ENCODE results near the gene SLC13A3.

DNA sequence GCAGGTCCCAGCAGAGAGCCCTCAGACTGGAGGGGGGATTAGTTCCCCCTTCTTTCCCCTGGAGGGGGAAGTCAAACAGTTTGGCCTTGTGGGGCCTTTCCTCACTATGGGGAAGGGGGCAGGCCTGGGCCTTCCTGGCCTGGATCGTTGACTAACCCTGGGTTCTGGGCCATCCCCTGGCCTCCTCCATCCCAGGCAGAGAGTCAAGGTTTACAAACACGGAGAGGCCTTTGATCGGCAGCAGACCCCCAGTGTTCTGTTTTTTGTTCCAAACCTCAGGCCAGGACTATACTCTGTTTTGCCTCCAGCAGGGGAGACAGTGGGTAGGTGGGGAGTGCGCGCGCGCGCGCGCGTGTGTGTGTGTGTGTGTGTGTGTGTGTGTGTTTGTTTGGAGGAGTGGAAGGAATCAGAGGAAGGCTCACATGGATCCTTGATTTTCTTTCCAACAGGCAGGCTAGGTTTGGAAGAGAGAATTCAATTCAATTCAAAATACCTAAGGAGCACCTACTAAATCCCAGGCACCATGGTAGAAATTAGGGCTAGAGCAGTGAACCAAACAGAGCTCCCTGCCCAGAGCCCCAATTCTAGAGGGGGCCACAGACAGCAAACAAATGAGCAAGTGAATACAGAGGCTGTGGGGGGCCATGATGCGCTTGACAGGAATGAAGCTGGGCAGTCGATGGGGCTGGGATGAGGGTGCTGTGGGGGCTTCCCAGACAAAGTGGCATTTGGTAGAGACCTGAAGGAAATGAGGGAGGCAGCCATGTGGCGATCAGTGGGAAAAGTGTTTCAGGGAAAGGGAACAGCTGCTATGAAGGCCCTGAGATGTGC, 23.2 kb upstream of the SLC13A3 start:
- TF ChIP-seq, protein P1, sequence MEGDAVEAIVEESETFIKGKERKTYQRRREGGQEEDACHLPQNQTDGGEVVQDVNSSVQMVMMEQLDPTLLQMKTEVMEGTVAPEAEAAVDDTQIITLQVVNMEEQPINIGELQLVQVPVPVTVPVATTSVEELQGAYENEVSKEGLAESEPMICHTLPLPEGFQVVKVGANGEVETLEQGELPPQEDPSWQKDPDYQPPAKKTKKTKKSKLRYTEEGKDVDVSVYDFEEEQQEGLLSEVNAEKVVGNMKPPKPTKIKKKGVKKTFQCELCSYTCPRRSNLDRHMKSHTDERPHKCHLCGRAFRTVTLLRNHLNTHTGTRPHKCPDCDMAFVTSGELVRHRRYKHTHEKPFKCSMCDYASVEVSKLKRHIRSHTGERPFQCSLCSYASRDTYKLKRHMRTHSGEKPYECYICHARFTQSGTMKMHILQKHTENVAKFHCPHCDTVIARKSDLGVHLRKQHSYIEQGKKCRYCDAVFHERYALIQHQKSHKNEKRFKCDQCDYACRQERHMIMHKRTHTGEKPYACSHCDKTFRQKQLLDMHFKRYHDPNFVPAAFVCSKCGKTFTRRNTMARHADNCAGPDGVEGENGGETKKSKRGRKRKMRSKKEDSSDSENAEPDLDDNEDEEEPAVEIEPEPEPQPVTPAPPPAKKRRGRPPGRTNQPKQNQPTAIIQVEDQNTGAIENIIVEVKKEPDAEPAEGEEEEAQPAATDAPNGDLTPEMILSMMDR (IDR thresholded peaks at IDR 0.05; ENCODE audit: extremely low read depth in 1 of 2, insufficient read depth in 1 of 2, low read depth in 1 of 2, low read length in 2 of 2): no peak
- TF ChIP-seq EZH2 (IDR thresholded peaks at IDR 0.05; ENCODE audit: borderline replicate concordance, low read depth, low read length, severe bottlenecking) (no peak), POLR2A (IDR thresholded peaks at IDR 0.05; ENCODE audit: low read depth, low read length) (no peak)
